Ovary (tissue), 9 donors: ENCODE measurements around the gene MASTL. TPM values are rescaled to one million over a fixed set of nuclear protein-coding genes. Genes with fewer than 3 reads are reported as not detected.

ENCODE experiments used
- DNase-seq, 5 donors: peaks; one replicate each; pipeline ENCODE4 v3.0.0-alpha.2; 2019 to 2020
- H3K27ac ChIP-seq, 2 donors: fragments of 200-600 bp; one replicate each; pipeline versions ENCODE4 v1.5.1 to v1.8.0; 2019 to 2022
- H3K27me3 ChIP-seq: fragments of 200-600 bp; one replicate; pipeline ENCODE4 v1.8.0; 2022
- H3K36me3 ChIP-seq: fragments of 200-600 bp; sonication (generic); one replicate; pipeline ENCODE4 v1.5.1; 2019
- H3K4me1 ChIP-seq: one replicate; pipeline ENCODE4 v1.8.1; 2013; ENCODE audit warnings: mild to moderate bottlenecking, moderate library complexity; ENCODE audit not compliant: insufficient read depth
- H3K4me3 ChIP-seq: fragments of 200-600 bp; sonication (generic); one replicate; pipeline ENCODE4 v1.5.1; 2017
- H3K9me3 ChIP-seq, 2 donors: fragments of 200-600 bp in 1 of 2; sonication (generic) in 1 of 2; one replicate each; pipeline versions ENCODE4 v1.5.1 to v1.8.1; 2013 to 2019; ENCODE audit warnings: mild to moderate bottlenecking in 1 of 2, moderate library complexity in 1 of 2
- CTCF ChIP-seq, 3 donors: fragments of 450-650 bp in 2 of 3; fragments of 200-600 bp in 1 of 3; IDR thresholded peaks; one replicate each; pipeline versions ENCODE4 v1.5.1 to v1.8.0; 2016 to 2022; ENCODE audit warnings: antibody characterized with exemption in 3 of 3, mild to moderate bottlenecking in 1 of 3
- EP300 ChIP-seq: sonication (generic); formaldehyde crosslinking; IDR thresholded peaks from one replicate; pipeline ENCODE4 v1.6.1; 2017; ENCODE audit warnings: antibody characterized with exemption
- POLR2A ChIP-seq: fragments of 450-650 bp; IDR thresholded peaks from one replicate; pipeline ENCODE4 v1.6.1; 2017; ENCODE audit warnings: antibody characterized with exemption, mild to moderate bottlenecking, moderate library complexity
- WGBS, 3 donors: extraction: QIAGEN DNeasy Blood & Tissue Kit in 1 of 3; methylation state at CpG; one replicate each; pipeline versions ENCODE4 v1.1.5 to v1.1.7; 2013 to 2017; 5-methylcytosine and 5-hydroxymethylcytosine counted together
- intact Hi-C, 4 donors: fragments of 100-400 bp; cut with DNase I; formaldehyde crosslinking; loops; one replicate each; pipeline versions ENCODE4 v1.11.0 to v1.15.1; 2022 to 2023
- polyA plus RNA-seq, 2 donors: library from polyadenylated mRNA; stranded (reverse); fragments of 200-250 nt in 1 of 2; fragments of 350-450 nt in 1 of 2; fragmentation: Illumina TruSeq in 1 of 2; extraction: RNeasy Lipid Tissue Mini Kit (QIAGEN cat#74804) in 1 of 2; gene quantifications; one replicate each; pipeline ENCODE4 v1.2.3, GENCODE V29; 2013 to 2014
- total RNA-seq, 7 donors: library from RNA; depleted of rRNA in 2 of 7; stranded (reverse); fragments of >200 nt in 2 of 7; fragmentation: NEBNext Ultra II Directional in 3 of 7; extraction: Animal tissue kit (Norgen Biotek cat#: 25700) in 3 of 7; gene quantifications; one replicate each; pipeline versions ENCODE4 v1.1.0 to v1.2.4, GENCODE V29; 2016 to 2023
- donor health status: DM: no; HTN: no; CAD: no; lungs with moderate emphysema.
- donor health status: DM: no; HTN: no; CAD: no.
- donor health status: Bipolar disorder and iron deficiency.
- donor health status: DM: yes; HTN: yes; CAD: no.
- donor health status: DM: no; HTN: no; CAD: no.
- donor health status: DM: yes; HTN: yes; CAD: no.

Gene MASTL
- total and polyA plus RNA-seq, 9 donors: 2.8 to 7.5 (median 5.2) TPM

GRCh38 chr10:27207350-27207749 is 52.2 kb downstream of the MASTL start:
- WGBS, 3 donors: 85 to 92% (median 87%) methylated on average over 2 of the region's 2 CpGs

GRCh38 chr10:27223964-27224363 is 68.8 kb downstream of the MASTL start:
- Histone ChIP-seq H3K4me1 (peaks cover 1% of the 10 kb centered on the region), H3K36me3 (no peaks in the 10 kb centered on the region), H3K27ac (no peak overlapping the region), H3K9me3 (no peaks in the 10 kb centered on the region), H3K4me3 (no peak overlapping the region), H3K27me3 (no peaks in the 10 kb centered on the region)
- TF ChIP-seq EP300: no peak
- DNase-seq: peak in 2 of 5 donors; percentile 27 to 36
- intact Hi-C loops: no loop called here
- 77 to 84% (median 77%) methylated on average over 5 of the region's 5 CpGs for WGBS, 3 donors

More at GRCh38 chr10:27207350-27207749, 52.2 kb downstream of the MASTL start:
- no peaks in the 10 kb centered on the region for H3K36me3 ChIP-seq
- H3K4me3 ChIP-seq: no peak overlapping the region
- no peaks in the 10 kb centered on the region for H3K9me3 ChIP-seq
- TF ChIP-seq EP300: no peak
- no peak for TF ChIP-seq POLR2A
- no peak for TF ChIP-seq CTCF (IDR thresholded peaks at IDR 0.05)
- intact Hi-C loops: no loop called here
- no peak for DNase-seq
- H3K27ac ChIP-seq: no peak overlapping the region
- H3K4me1 ChIP-seq: no peaks in the 10 kb centered on the region
- no peaks in the 10 kb centered on the region for H3K27me3 ChIP-seq

DNA sequence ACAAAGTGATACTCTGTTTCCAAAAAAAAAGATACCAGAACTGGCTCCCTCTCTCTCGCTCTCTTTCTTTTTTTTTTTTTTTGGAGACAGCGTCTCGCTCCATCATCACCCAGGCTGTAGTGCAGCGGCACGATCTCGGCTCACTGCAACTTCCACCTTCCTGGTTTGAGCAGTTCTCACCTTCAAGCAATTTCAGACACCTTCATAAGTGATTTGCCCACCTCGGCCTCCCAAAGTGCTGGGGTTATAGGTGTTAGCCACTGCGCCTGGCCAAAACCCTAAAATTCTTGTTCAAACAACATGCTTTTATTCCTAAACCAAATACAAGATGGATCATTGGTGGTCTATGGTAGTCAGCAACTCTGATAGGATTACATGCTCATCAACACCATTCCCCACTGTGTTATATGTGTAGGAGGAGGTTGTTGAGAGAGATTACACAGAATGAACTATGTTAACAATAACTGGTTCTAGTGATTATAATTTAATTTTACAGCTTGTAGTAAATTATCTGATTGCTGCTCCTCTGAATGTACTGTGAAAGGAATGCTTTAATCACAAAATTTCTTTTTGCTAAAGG is 69.9 kb downstream of the MASTL start:
- H3K27me3 ChIP-seq: no peaks in the 10 kb centered on the region
- no peaks in the 10 kb centered on the region for H3K9me3 ChIP-seq
- 68 to 76% (median 74%) methylated on average over 8 of the region's 8 CpGs for WGBS, 3 donors
- peaks cover 1% of the 10 kb centered on the region for H3K4me1 ChIP-seq
- TF ChIP-seq EP300 (no peak), CTCF (IDR thresholded peaks at IDR 0.05) (no peak), POLR2A (no peak)
- no peak overlapping the region for H3K27ac ChIP-seq
- no peak for DNase-seq
- H3K4me3 ChIP-seq: no peak overlapping the region
- H3K36me3 ChIP-seq: no peaks in the 10 kb centered on the region
- intact Hi-C loops: no loop called here

- no peaks in the 10 kb centered on the region for H3K27me3 ChIP-seq
- H3K27ac ChIP-seq: no peak overlapping the region
- H3K4me3 ChIP-seq: no peak overlapping the region
- intact Hi-C loops: no loop called here
- H3K9me3 ChIP-seq: no peaks in the 10 kb centered on the region
- TF ChIP-seq POLR2A (no peak), CTCF (IDR thresholded peaks at IDR 0.05) (no peak), EP300 (no peak)
- peaks cover 1% of the 10 kb centered on the region for H3K4me1 ChIP-seq
- 37 to 55% (median 54%) methylated on average over 3 of the region's 3 CpGs for WGBS, 3 donors
- no peaks in the 10 kb centered on the region for H3K36me3 ChIP-seq
- no peak for DNase-seq
These were observed 70.6 kb downstream of the MASTL start for GRCh38 chr10:27225642-27226257.

DNA sequence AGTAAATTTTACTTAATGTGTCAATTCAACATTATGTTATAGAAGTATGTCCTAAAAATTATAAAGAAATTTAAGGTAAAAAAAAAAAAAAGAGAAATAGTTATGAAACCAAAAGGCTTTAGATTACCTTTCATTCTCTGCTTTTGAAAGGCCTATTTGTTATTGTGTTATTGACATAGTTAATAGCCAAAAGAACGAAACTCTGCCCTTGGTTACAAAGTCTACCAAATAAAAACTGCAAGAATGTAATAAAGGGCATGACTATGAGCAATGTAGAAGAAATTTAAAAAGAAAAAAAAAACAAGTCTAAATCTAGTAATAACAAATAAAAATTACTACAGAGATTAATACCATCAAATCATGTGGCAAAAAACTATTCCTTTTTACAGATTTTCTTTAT is 74.9 kb downstream of the MASTL start:
- H3K27me3 ChIP-seq: no peaks in the 10 kb centered on the region
- H3K36me3 ChIP-seq: no peaks in the 10 kb centered on the region
- TF ChIP-seq EP300: no peak
- no peak for TF ChIP-seq POLR2A
- no peak for TF ChIP-seq CTCF (IDR thresholded peaks at IDR 0.05)
- H3K27ac ChIP-seq: no peak overlapping the region
- H3K4me1 ChIP-seq: peaks cover 1% of the 10 kb centered on the region
- H3K9me3 ChIP-seq: no peaks in the 10 kb centered on the region
- intact Hi-C loops: no loop called here
- no peak overlapping the region for H3K4me3 ChIP-seq
- WGBS, 3 donors: 93 to 96% (median 95%) methylated on average over 1 of the region's 1 CpG
- DNase-seq: no peak
